ENCODE results near the gene NFAT5. TPM values are rescaled to one million over a fixed set of nuclear protein-coding genes. Genes with fewer than 3 reads are reported as not detected.

Gene NFAT5
- total RNA-seq, 1 experiment from 2014 or later = 38.2 TPM

GRCh38 chr16:69589434-69590269, 23.9 kb downstream of the NFAT5 start:
- Histone ChIP-seq H3K79me2 (ENCODE audit: low read depth) (peaks cover 96% of the 10 kb centered on the region), H3K27me3 (ENCODE audit: insufficient read depth, low read depth) (no peaks in the 10 kb centered on the region), H3K36me3 (ENCODE audit: low read depth) (peaks cover 19% of the 10 kb centered on the region; the same call in 1 of the 2 replicates), H3K4me3 (no peak overlapping the region), H4K20me1 (ENCODE audit: insufficient read depth) (peaks cover 76% of the 10 kb centered on the region), H3K4me2 (no peak overlapping the region), H3K27ac (no peak overlapping the region), H3F3A (ENCODE audit: insufficient read depth, low read depth) (peaks cover 54% of the 10 kb centered on the region), H3K9me3 (ENCODE audit: insufficient read depth, low read depth) (no peaks in the 10 kb centered on the region), H3K4me1 (replicated peaks; ENCODE audit: insufficient read depth) (no peaks in the 10 kb centered on the region), H2AFZ (no peak overlapping the region), H3K9me2 (ENCODE audit: insufficient read depth) (no peaks in the 10 kb centered on the region)
- POLR2A ChIA-PET (ENCODE audit: unreplicated experiment) = no interaction called here
- BruUV-seq (replicated peaks) = no TSS peak
- TF ChIP-seq EZH2 (IDR thresholded peaks at IDR 0.05; ENCODE audit: low read depth) = no peak
- TF ChIP-seq, protein P1, sequence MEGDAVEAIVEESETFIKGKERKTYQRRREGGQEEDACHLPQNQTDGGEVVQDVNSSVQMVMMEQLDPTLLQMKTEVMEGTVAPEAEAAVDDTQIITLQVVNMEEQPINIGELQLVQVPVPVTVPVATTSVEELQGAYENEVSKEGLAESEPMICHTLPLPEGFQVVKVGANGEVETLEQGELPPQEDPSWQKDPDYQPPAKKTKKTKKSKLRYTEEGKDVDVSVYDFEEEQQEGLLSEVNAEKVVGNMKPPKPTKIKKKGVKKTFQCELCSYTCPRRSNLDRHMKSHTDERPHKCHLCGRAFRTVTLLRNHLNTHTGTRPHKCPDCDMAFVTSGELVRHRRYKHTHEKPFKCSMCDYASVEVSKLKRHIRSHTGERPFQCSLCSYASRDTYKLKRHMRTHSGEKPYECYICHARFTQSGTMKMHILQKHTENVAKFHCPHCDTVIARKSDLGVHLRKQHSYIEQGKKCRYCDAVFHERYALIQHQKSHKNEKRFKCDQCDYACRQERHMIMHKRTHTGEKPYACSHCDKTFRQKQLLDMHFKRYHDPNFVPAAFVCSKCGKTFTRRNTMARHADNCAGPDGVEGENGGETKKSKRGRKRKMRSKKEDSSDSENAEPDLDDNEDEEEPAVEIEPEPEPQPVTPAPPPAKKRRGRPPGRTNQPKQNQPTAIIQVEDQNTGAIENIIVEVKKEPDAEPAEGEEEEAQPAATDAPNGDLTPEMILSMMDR (conservative IDR thresholded peaks at IDR 0.05) = no peak
- intact Hi-C loops (cut with micrococcal nuclease; ENCODE audit: unreplicated experiment) = no loop called here
- CTCF ChIA-PET = interaction anchor here (0.5 to 0.6 kb wide), 3 partner anchors 95 to 197 kb away, joined by 4 to 9 read pairs (median 7); no protein-coding TSS in a partner anchor
- DNase-seq = no peak

DNA sequence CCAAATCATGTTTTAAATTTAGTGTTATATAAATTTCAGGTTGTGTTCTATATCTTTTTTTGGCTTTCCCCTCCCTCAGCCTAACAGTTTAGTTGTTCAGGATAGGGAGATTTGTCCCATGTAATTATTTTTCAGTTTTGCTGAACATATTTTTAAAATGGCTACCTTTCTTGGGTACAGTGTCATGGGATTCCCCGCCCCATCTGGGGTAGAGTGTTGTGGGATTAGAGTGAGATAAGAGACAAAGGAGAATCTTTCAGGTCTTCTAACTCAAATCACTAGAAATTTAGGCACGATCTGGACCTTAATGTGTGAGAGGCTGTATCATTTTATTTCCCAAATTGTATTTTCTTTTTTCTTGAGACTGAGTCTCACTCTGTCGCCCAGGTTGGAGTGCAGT, 24.8 kb downstream of the NFAT5 start:
- H4K20me1 ChIP-seq (ENCODE audit: insufficient read depth) = peaks cover 78% of the 10 kb centered on the region
- no peak overlapping the region for H2AFZ ChIP-seq
- H3K4me1 ChIP-seq (replicated peaks; ENCODE audit: insufficient read depth) = peaks cover 2% of the 10 kb centered on the region; the same call in 1 of the 2 replicates
- no peaks in the 10 kb centered on the region for H3K9me3 ChIP-seq (ENCODE audit: insufficient read depth, low read depth)
- peaks cover 25% of the 10 kb centered on the region; the same call in 1 of the 2 replicates for H3K36me3 ChIP-seq (ENCODE audit: low read depth)
- CTCF ChIA-PET = interaction anchor here (0.5 kb wide), 1 partner anchor 140 kb away, joined by 4 read pairs; no protein-coding TSS in a partner anchor
- no peak overlapping the region for H3K4me3 ChIP-seq
- H3K27ac ChIP-seq = no peak overlapping the region
- POLR2A ChIA-PET (ENCODE audit: unreplicated experiment) = no interaction called here
- H3K27me3 ChIP-seq (ENCODE audit: insufficient read depth, low read depth) = no peaks in the 10 kb centered on the region
- no peaks in the 10 kb centered on the region for H3K9me2 ChIP-seq (ENCODE audit: insufficient read depth)
- peaks cover 96% of the 10 kb centered on the region for H3K79me2 ChIP-seq (ENCODE audit: low read depth)
- TF ChIP-seq, protein P1 (conservative IDR thresholded peaks at IDR 0.05) = no peak
- no peak for TF ChIP-seq EZH2 (IDR thresholded peaks at IDR 0.05; ENCODE audit: low read depth)
- no TSS peak for BruUV-seq (replicated peaks)
- peaks cover 54% of the 10 kb centered on the region; the same call in 1 of the 2 replicates for H3F3A ChIP-seq (ENCODE audit: insufficient read depth, low read depth)
- no peak overlapping the region for H3K4me2 ChIP-seq
- no peak for DNase-seq
- intact Hi-C loops (cut with micrococcal nuclease; ENCODE audit: unreplicated experiment) = no loop called here

DNA sequence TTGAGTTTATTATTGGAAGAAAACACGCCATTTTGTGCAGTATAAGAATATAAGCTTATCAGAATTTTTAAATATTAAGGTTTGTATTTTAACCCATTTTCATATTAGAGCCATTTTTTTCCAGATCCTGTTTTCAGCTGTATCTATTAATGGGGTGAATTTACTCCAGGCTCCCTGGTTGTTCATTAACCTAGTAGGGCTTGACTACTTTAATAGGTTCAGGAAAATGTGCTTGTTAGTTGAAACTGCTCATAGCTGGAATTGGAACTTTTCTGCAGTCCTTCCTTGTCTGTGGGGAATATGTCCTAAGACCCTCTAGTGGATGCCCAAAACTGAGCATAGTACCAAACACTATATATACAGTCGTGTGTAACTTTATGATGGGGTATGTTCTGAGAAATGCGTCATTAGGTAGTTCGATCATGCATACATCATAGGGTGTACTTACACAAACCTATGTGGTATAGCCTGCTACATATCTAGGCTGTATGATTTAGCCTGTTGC, 28.0 kb downstream of the NFAT5 start:
- Histone ChIP-seq H3K36me3 (ENCODE audit: low read depth) (peaks cover 13% of the 10 kb centered on the region; the same call in 1 of the 2 replicates), H3F3A (ENCODE audit: insufficient read depth, low read depth) (peaks cover 39% of the 10 kb centered on the region), H2AFZ (no peak overlapping the region), H3K9me2 (ENCODE audit: insufficient read depth) (no peaks in the 10 kb centered on the region), H3K4me3 (no peak overlapping the region), H4K20me1 (ENCODE audit: insufficient read depth) (peaks cover 81% of the 10 kb centered on the region), H3K27ac (no peak overlapping the region), H3K9me3 (ENCODE audit: insufficient read depth, low read depth) (no peaks in the 10 kb centered on the region), H3K27me3 (ENCODE audit: insufficient read depth, low read depth) (no peaks in the 10 kb centered on the region), H3K4me2 (no peak overlapping the region), H3K4me1 (replicated peaks; ENCODE audit: insufficient read depth) (peaks cover 3% of the 10 kb centered on the region; the same call in 1 of the 2 replicates), H3K79me2 (ENCODE audit: low read depth) (peaks cover 98% of the 10 kb centered on the region)
- no peak for DNase-seq
- BruUV-seq (replicated peaks) = no TSS peak
- TF ChIP-seq, protein P1 (conservative IDR thresholded peaks at IDR 0.05) = no peak
- no peak for TF ChIP-seq EZH2 (IDR thresholded peaks at IDR 0.05; ENCODE audit: low read depth)
- intact Hi-C loops (cut with micrococcal nuclease; ENCODE audit: unreplicated experiment) = no loop called here
- POLR2A ChIA-PET (ENCODE audit: unreplicated experiment) = interaction anchor here (0.7 kb wide), 1 partner anchor 18 kb away, joined by 3 read pairs; no protein-coding TSS in a partner anchor
- CTCF ChIA-PET = no interaction called here

All from PC-9 (cell line).